NCI-H2107 (cell line): ENCODE data around the gene HAP1.
"Not testable (repeated sequence)": the region's sequence is repeated elsewhere in the genome, so short reads cannot be mapped to it uniquely, and the experiment has no call there.

ENCODE experiments used
- DNase-seq: peaks from one replicate; lab custom pipeline; 2025; lab: John Stamatoyannopoulos, UW

Gene HAP1

GRCh38 chr17:41690497-41690896 lies 43.9 kb downstream of the HAP1 start:
- no peak for DNase-seq

- no peak for DNase-seq
These were observed 44.7 kb downstream of the HAP1 start for GRCh38 chr17:41689497-41690299.

- DNase-seq, result peak; percentile 99
These were observed 45.6 kb downstream of the HAP1 start, which contains the start of gene EIF1 for GRCh38 chr17:41688641-41689496. Gene EIF1 (plus strand): TSS chr17:41688885. CDS start chr17:41689039, 154 bp downstream.

- no peak for DNase-seq
These were observed 46.4 kb downstream of the HAP1 start for GRCh38 chr17:41687828-41688640.

- no peak for DNase-seq
These were observed 48.2 kb downstream of the HAP1 start for GRCh38 chr17:41686281-41686680.

- not testable (repeated sequence) for DNase-seq
These were observed 48.7 kb downstream of the HAP1 start for GRCh38 chr17:41685753-41686152.

GRCh38 chr17:41684035-41684434 lies 50.4 kb downstream of the HAP1 start:
- no peak for DNase-seq

- no peak for DNase-seq
These were observed 50.9 kb downstream of the HAP1 start for GRCh38 chr17:41683441-41684007.

- no peak for DNase-seq
These were observed 51.8 kb downstream of the HAP1 start for GRCh38 chr17:41682631-41683030.

- no peak for DNase-seq
These were observed 52.7 kb downstream of the HAP1 start for GRCh38 chr17:41681776-41682175.

GRCh38 chr17:41680426-41681040 lies 53.9 kb downstream of the HAP1 start:
- DNase-seq, result peak; percentile 38

- DNase-seq, result no peak
These were observed 54.6 kb downstream of the HAP1 start for GRCh38 chr17:41679740-41680425.

GRCh38 chr17:41678907-41679739 lies 55.3 kb downstream of the HAP1 start:
- no peak for DNase-seq

- no peak for DNase-seq
These were observed 56.0 kb downstream of the HAP1 start for GRCh38 chr17:41678411-41678906.

GRCh38 chr17:41676058-41676419 lies 58.4 kb downstream of the HAP1 start:
- DNase-seq, result no peak

GRCh38 chr17:41675157-41676057 lies 59.0 kb downstream of the HAP1 start:
- DNase-seq, result not testable (repeated sequence)
